Melanocyte of skin (primary cell): Measurements from ENCODE around the gene ZFP69B. TPM values are rescaled to one million over a fixed set of nuclear protein-coding genes. Genes with fewer than 3 reads are reported as not detected.

ENCODE experiments used
- total RNA-seq, 2 donors: library from RNA; depleted of rRNA; stranded (reverse); fragments of >200 nt; gene quantifications; 2 replicates each; pipeline ENCODE4 v1.2.3, GENCODE V29; 2012

The ZFP69B gene
- total RNA-seq, result 1 to 10 TPM; 2.0 to 2.8 TPM

GRCh38 chr1:40449684-40450494 lies at the start of gene ZFP69B:
Gene ZFP69B, plus strand, starts transcription at chr1:40450476. Its CDS starts 486 bp downstream, at chr1:40450962.

GRCh38 chr1:40476924-40477677 lies 26.8 kb downstream of the ZFP69B start, which contains the start of gene ZFP69:
Gene ZFP69, plus strand, starts transcription at chr1:40477290. Its CDS starts 2,072 bp downstream, at chr1:40479362.

GRCh38 chr1:40508375-40509341 lies 58.4 kb downstream of the ZFP69B start, which contains the start of gene EXO5:
Gene EXO5, plus strand, starts transcription at chr1:40508767. Its CDS starts 5,778 bp downstream, at chr1:40514545.

Other genes starting within 250 kb of the ZFP69B start
- gene TMCO2, start 202.5 kb upstream of the ZFP69B start, total RNA-seq, result not detected
- 10 to 100 TPM; 55.7 to 74.9 TPM for gene ZMPSTE24, start 192.2 kb upstream of the ZFP69B start, total RNA-seq
- under 1 TPM; 0.34 to 0.67 TPM for gene COL9A2, start 133.2 kb upstream of the ZFP69B start, total RNA-seq
- gene SMAP2, start 76.7 kb upstream of the ZFP69B start, total RNA-seq, result 10 to 100 TPM; 16.9 to 29.6 TPM
- 1 to 10 TPM; 4.1 to 4.7 TPM for gene ZFP69, start 26.8 kb downstream of the ZFP69B start, total RNA-seq
- 10 to 100 TPM in 1 of 2 donors, 1 to 10 TPM in 1; 7.6 to 13.0 TPM for gene EXO5, start 58.3 kb downstream of the ZFP69B start, total RNA-seq
- 1 to 10 TPM; 3.7 to 5.2 TPM for gene ZNF684, start 81.2 kb downstream of the ZFP69B start, total RNA-seq
- under 1 TPM; 0.69 to 1.00 TPM for gene RIMS3, start 215.2 kb downstream of the ZFP69B start, total RNA-seq
- 10 to 100 TPM; 32.0 to 36.0 TPM for gene NFYC, start 241.2 kb downstream of the ZFP69B start, total RNA-seq